HG02588 (cell line): Measurements from ENCODE around the gene C19orf25.
"Not testable (repeated sequence)": the region's sequence is repeated elsewhere in the genome, so short reads cannot be mapped to it uniquely, and the experiment has no call there.

ENCODE experiments used
- ATAC-seq: cut with Tn5 transposase; IDR thresholded peaks from one replicate; pipeline ENCODE4 v1.9.1; 2021; ENCODE audit warnings: mild to moderate bottlenecking, moderate library complexity; ENCODE audit not compliant: unreplicated experiment

Gene C19orf25

GRCh38 chr19:1449467-1450442 is 29.3 kb downstream of the C19orf25 start, which contains the start of gene APC2:
Gene APC2 (plus strand): TSS chr19:1450121. CDS start chr19:1453002, 2,881 bp downstream.
- ATAC-seq: no peak

- ATAC-seq: no peak
Observed at GRCh38 chr19:1447944-1448343, 31.1 kb downstream of the C19orf25 start.

DNA sequence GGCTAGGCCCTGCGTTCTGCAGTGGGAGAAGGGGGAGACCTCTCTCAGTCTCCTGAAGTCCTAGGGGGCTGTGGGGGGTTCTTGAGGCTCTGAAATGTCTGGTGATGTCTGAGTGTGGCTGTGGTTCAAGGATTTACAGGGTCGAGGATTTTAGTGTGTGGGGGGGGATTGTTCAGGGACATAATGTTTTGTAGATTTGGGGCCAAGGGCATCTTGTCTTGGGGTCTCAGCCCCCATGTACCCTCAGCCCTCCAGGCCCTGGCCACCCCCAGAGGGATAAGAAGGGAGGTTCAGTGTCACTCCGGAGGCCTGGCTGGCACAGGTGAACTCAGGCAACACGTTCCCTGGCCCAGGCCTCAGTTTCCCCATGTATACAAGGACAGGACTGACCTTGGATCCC is 31.5 kb downstream of the C19orf25 start:
- ATAC-seq: no peak

GRCh38 chr19:1446713-1447481 is 32.1 kb downstream of the C19orf25 start:
- ATAC-seq: no peak

DNA sequence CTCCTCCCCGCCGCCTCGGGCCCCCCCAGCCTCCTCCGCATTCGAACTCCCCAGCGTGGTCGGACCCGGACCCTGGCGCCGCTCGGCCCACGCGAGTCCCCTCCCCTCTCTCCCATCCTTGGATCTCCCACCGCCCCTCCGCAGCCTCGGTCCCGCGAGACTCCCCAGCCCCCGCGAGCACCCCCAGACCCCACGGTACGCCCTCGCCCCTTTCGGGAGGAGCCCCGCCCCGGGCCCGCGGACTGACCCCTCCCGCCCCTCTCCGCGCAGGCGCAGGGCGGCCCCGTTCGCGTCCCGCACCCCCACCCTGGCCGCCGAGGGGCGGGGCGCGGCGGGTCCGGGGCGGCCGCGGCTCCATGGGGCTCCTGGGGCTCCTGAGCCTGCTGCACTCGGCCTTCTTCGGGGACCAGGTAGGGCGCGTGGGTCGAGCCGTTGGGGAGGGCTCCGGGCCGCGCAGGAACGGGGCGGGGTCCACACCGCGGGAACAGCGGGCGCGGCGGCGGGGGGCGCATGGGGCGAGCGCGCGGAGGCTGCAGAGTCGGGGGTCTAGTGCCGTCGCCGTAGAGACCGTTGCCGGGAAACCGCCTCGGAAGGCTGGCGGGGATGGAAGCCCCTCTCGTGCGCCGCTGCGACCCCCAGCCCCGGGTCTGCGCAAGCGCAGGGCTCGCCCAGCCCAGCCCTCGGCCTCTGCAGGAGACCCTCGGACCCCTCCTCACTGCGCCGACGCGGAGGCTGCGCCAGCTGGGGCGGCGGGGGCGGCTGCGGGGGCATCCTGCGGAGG is 32.9 kb downstream of the C19orf25 start:
- no peak for ATAC-seq

- no peak for ATAC-seq
Observed at GRCh38 chr19:1445185-1445931, 33.7 kb downstream of the C19orf25 start.

GRCh38 chr19:1441677-1442438 is 37.2 kb downstream of the C19orf25 start:
- ATAC-seq: no peak

GRCh38 chr19:1441022-1441426 is 38.0 kb downstream of the C19orf25 start:
- ATAC-seq: no peak

DNA sequence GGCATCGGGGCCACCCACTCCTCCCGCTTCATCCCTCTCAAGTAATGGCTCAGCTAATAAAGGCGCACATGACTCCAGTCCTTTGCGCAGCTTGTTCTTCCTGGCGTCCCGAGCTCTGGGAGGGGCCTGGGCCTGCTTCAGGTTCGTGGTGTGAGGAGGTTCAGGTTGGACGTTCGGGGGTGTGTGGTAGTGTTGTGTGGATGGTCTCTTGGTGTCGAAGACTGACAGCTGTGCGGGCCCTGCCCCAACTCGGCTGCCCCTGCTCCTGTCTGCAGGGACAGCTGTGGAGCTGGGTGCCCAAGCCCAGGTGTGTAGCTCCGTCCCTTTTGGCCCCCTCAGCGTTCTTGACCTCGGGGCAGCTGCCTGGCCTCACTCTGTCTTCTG is 38.6 kb downstream of the C19orf25 start:
- no peak for ATAC-seq

GRCh38 chr19:1439525-1440417 is 39.2 kb downstream of the C19orf25 start:
- ATAC-seq: not testable (repeated sequence)

DNA sequence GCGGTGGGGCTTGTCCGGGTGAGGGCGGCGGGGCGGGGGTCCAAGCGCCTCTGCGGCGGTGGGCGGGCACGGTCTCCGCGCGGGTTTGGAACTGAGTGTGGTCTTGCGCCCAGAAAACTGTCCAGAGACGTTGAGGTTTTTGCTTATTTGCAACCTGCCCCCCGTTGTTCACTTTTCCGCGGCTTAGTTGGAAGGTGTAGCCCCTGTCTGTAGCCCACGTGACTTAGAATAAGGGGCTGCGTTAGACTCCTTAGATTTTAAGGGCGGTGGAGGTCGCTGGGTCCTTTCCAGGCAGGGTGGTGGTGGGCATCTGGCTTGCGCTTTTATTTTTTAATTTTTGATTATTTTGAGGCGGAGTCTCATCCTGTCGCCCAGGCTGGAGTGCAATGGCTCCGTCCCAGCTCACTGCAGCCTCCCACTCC is 40.1 kb downstream of the C19orf25 start:
- ATAC-seq: no peak

DNA sequence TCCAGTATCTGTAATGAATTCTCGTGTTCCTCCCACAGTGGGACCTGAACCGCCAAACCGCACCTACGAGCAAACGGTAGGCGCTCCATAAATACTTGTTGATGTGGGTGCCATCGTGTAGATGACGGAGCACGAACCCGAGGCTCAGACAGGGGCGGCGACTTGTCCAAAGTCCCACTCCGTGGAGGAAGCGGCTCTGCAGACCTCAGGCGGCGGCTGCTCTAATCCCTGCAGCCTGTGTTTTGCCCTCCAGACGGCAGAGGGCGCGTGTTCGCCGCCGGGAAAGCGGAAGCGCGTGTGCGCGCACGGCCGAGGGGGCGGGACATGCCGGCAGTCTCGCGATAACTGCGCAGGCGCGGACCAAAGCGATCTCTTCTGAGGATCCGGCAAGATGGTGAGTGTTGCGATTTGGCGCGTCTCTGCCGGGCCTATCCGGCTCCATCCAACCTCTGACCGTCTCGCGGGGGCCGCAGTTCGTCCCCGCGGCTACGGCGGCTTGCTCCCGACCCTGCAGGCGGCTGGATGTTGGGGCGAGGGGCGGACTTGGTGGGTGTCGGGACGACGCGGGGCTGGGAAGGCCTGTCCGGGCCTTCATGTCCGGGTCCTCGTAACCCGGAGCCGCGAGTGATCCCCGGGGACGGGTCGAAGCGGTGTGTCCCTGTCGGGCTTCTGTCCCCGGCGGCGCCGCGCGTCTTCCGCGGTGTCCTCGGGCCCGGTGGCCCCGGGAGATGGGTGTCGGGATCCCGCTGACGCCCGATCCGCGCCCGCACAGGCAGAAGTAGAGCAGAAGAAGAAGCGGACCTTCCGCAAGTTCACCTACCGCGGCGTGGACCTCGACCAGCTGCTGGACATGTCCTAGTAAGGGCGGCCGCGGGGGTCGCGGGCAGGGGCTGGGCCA is 40.7 kb downstream of the C19orf25 start, which contains the start of gene RPS15:
RPS15 (plus strand) TSS at position 362 of the 898 bp plus-strand sequence; CDS start at position 392, 30 bp downstream.
- peak; percentile 82 for ATAC-seq

DNA sequence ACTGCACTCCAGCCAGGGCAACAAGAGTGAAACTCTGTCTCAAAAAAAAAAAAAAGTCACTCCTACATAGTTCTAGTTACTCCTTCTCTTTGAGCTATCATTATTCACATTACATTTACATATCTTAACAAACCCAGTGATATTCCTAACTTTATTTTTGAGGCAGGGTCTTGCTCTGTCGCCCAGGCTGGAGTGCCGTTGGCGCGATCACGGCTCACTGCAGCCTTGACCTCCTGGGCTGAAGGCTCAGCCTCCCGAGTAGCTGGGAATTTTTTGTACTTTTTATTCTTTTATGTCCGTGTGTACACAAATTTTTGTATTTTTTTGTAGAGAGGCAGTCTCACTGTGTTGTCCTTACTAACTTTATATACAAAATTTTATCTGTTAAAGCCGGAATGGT is 41.4 kb downstream of the C19orf25 start:
- ATAC-seq: no peak

GRCh38 chr19:1435378-1435989 is 43.5 kb downstream of the C19orf25 start:
- ATAC-seq: no peak

- no peak for ATAC-seq
Observed at GRCh38 chr19:1434577-1435060, 44.4 kb downstream of the C19orf25 start.

GRCh38 chr19:1434040-1434366 is 45.0 kb downstream of the C19orf25 start:
- no peak for ATAC-seq
